GM12801 (cell line): Measurements from ENCODE around the gene GPRC5C.

Experiments used
- CTCF ChIP-seq: IDR thresholded peaks from one replicate; pipeline ENCODE4 v1.5.1; 2011; ENCODE audit warnings: control low read depth; ENCODE audit not compliant: insufficient read length; ENCODE audit errors: extremely low read depth

The GPRC5C gene

GRCh38 chr17:74451557-74451956 is 19.7 kb downstream of the GPRC5C start:
- no peak for TF ChIP-seq CTCF

GRCh38 chr17:74452033-74452840 is 20.3 kb downstream of the GPRC5C start:
- no peak for TF ChIP-seq CTCF

GRCh38 chr17:74452841-74453661 is 21.2 kb downstream of the GPRC5C start:
- no peak for TF ChIP-seq CTCF

GRCh38 chr17:74453665-74454196 is 21.8 kb downstream of the GPRC5C start:
- no peak for TF ChIP-seq CTCF

- TF ChIP-seq CTCF = no peak
Measured at GRCh38 chr17:74454197-74455024, 22.5 kb downstream of the GPRC5C start.

GRCh38 chr17:74455025-74455545 is 23.2 kb downstream of the GPRC5C start:
- no peak for TF ChIP-seq CTCF
